Epithelial cell of esophagus (primary cell): ENCODE results near the gene OTOGL.
"Not testable (repeated sequence)": the region's sequence is repeated elsewhere in the genome, so short reads cannot be mapped to it uniquely, and the experiment has no call there.

ENCODE experiments used
- DNase-seq: peaks from one replicate; pipeline ENCODE4 v3.0.0; 2010; ENCODE audit warnings: low read depth
- H3K4me3 ChIP-seq: 2 replicates; pipeline ENCODE4 v1.5.1; 2011; ENCODE audit warnings: mild to moderate bottlenecking, low read length, control low read depth
- TF ChIP-seq, protein P1 (sequence below): IDR thresholded peaks from 2 replicates; pipeline ENCODE4 v1.5.1; 2011; ENCODE audit warnings: low read depth, mild to moderate bottlenecking, low read length, control low read depth, inconsistent platforms; ENCODE audit not compliant: insufficient read depth; ENCODE audit errors: missing control alignments

The OTOGL gene

DNA sequence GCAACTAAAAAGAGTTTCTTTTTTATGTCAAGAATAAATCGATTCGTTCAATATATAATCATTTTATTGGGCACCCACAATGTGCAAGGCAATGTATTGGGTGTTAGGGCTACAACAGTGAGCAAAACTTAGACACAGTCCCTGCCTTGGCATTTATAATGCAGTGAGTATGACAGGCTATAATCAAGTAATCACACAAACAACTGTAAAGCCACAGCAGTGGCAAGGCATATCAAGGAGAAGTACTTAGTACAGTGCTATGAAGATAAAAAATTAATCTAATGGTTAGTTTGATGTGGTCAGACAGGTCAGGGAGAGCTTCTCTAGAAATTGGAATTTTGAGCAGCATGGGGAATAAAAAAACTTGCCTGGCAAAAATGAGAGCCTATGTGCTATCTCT is 39.5 kb upstream of the OTOGL start:
- DNase-seq, result no peak
- TF ChIP-seq, protein P1, sequence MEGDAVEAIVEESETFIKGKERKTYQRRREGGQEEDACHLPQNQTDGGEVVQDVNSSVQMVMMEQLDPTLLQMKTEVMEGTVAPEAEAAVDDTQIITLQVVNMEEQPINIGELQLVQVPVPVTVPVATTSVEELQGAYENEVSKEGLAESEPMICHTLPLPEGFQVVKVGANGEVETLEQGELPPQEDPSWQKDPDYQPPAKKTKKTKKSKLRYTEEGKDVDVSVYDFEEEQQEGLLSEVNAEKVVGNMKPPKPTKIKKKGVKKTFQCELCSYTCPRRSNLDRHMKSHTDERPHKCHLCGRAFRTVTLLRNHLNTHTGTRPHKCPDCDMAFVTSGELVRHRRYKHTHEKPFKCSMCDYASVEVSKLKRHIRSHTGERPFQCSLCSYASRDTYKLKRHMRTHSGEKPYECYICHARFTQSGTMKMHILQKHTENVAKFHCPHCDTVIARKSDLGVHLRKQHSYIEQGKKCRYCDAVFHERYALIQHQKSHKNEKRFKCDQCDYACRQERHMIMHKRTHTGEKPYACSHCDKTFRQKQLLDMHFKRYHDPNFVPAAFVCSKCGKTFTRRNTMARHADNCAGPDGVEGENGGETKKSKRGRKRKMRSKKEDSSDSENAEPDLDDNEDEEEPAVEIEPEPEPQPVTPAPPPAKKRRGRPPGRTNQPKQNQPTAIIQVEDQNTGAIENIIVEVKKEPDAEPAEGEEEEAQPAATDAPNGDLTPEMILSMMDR, result no peak
- no peak overlapping the region for H3K4me3 ChIP-seq

DNA sequence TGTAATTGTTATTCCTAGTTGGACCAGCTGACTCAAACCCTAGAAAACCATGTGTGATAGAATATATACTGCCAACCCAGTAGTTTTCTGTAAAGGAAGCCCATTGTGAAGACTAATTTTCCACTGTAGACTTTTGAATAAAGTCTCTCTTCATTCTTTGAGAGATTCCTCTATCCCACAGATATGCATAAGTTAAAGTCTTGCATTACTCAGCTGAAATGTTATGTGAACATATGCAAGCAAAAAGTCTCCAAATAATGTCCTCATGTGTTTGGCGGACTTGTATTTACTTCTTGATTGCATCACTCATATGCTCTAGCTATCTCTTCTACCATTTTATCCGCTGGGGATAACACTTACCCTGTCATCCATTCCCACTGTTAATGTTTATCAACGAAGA is 35.1 kb upstream of the OTOGL start:
- DNase-seq, result no peak
- H3K4me3 ChIP-seq, result no peak overlapping the region
- TF ChIP-seq, protein P1, result no peak

DNA sequence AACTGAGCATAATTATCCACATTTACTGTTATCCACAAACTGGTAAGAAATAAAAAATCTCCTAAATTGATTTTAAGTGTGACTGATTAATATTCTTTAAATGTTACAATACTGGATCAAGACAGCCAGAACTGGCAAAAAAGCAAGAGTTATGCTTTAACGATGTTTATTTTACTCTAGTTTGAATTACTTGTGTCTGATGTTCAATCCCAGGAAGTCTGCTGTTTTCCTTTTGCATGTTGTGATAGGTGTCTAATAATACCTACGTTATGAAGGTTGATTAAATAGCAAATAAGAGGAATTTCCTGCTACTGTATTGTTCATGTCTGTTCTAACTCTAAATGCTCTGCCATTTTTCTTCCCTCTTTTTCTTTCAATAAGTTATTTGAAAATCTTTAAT is 34.4 kb upstream of the OTOGL start:
- TF ChIP-seq, protein P1, result no peak
- DNase-seq, result no peak
- H3K4me3 ChIP-seq, result no peak overlapping the region

DNA sequence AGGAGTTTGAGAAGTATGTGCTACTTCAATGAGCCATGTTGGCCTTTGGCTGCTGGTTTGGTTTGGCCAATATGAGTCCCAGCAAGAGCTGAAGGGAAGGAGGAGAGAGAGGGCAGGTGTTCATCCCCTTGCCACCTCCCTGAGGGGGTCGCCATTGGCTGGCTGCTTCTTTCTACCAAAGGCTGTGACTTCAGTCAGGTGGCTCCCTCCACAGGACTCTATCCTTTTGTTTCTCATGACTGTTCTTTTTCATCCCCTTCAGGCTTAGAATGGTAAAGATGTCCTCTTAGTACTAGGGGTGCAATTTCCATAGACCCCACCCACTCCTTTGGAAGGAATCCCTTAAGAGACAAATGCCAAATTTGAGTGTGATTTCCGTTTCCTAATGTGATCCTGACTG is 31.2 kb upstream of the OTOGL start:
- no peak overlapping the region for H3K4me3 ChIP-seq
- TF ChIP-seq, protein P1, result no peak
- no peak for DNase-seq

DNA sequence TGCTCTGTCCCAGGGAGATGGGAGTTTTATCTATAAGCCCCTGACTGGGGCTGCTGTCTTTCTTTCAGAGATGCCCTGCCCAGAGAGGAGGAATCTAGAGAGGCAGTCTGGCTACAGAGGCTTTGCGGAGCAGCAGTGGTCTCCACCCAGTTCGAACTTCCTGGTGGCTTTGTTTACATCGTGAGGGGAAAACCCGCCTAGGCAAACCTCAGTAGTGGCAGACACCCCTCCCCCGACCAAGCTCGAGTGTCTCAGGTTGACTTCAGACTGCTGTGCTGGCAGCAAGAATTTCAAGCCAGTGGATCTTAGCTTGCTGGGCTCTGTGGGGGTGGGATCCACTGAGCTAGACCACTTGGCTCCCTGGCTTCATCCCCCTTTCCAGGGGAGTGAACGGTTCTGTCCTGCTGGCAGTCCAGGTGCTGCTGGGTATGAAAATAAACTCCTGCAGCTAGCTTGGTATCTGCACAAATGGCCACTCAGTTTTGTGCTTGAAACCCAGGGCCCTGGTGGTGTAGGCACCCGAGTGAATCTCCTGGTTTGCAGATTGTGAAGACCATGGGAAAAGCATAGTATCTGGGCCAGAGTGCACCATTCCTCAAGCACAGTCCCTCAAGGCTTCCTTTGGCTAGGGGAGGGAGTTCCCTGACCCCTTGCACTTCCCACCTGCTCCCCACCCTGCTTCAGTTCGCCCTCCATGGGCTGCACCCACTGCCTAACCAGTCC is 15.3 kb upstream of the OTOGL start:
- not testable (repeated sequence) for H3K4me3 ChIP-seq, DNase-seq

DNA sequence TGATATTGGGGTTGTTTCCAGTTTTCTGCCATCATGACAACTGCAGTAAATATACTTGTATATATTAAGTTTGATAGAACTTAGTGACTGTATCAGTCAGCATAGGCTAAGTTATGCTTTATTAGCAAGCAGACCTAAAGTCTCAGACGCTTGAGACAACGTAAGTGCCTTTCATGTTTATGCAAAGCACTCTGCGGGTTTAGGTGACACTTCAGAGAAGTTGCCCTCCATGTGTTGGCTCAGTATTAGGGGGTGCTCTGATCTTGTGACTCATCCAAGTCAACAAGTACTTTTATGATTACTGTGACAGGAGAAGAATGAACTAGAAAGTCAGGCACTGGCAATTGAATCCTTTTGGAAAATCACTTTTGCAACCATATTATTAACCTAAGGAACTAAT is 13.3 kb upstream of the OTOGL start:
- TF ChIP-seq, protein P1, result no peak
- H3K4me3 ChIP-seq, result no peak overlapping the region
- no peak for DNase-seq

DNA sequence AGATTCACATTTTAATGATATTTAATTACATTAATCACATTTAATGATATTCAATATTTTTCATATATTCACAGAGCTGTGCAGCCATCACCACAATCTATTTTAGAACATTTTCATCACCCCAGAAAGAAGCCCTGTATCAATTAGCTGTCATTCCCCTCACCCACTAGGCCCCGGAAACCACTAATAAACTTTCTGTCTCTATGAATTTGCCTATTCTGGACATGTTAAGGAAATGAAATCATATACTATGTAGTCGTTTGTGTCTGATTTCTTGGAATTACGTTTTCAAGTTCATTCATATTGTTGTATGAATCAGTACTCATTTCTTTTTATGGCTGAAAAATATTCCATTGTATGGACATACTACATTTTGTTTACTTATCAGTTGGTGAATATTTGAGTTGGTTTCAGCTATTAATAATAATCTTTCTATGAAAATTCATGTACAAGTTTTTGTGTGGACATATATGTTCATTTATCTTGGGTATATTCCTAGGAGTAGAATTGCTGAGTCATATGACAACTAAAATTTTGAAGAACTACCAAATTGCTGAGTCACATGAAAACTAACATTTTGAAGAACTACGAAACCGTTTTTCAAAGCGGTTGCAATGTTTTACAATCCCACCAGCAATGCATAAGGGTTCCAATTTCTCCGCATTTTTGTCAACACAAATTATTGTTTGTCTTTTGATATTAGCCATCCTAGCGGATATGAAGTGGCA is 11.7 kb upstream of the OTOGL start:
- TF ChIP-seq, protein P1, result no peak
- DNase-seq, result no peak
- H3K4me3 ChIP-seq, result no peak overlapping the region
